H9 (cell line): ENCODE results near the gene THPO. TPM values are rescaled to one million over a fixed set of nuclear protein-coding genes. Genes with fewer than 3 reads are reported as not detected.
A peak's percentile ranks its signal among the peaks of the same experiment; 100 is the strongest.

Experiments
- DNase-seq: peaks from one replicate; pipeline ENCODE4 v3.0.0-alpha.2; 2017
- H2AFZ ChIP-seq: one replicate; pipeline ENCODE4 v1.6.1; 2013; ENCODE audit warnings: mild to moderate bottlenecking, low read length, control low read depth, moderate library complexity
- H2AK5ac ChIP-seq: 2 replicates; pipeline ENCODE4 v1.6.1; 2013; ENCODE audit warnings: low read length, control low read depth, mixed read lengths; ENCODE audit not compliant: insufficient read length
- H2BK120ac ChIP-seq: one replicate; pipeline ENCODE4 v1.6.1; 2013; ENCODE audit warnings: low read depth, mild to moderate bottlenecking, low read length, control low read depth, inconsistent platforms; ENCODE audit not compliant: poor library complexity, severe bottlenecking
- H2BK12ac ChIP-seq: 2 replicates; pipeline ENCODE4 v1.6.1; 2013; ENCODE audit warnings: low read length, control low read depth, mixed read lengths, low read depth; ENCODE audit not compliant: insufficient read length
- H2BK15ac ChIP-seq: 2 replicates; pipeline ENCODE4 v1.6.1; 2013; ENCODE audit warnings: low read depth, low read length, control low read depth
- H2BK20ac ChIP-seq: one replicate; pipeline ENCODE4 v1.6.1; 2013; ENCODE audit warnings: low read depth, mild to moderate bottlenecking, low read length, control low read depth, inconsistent platforms; ENCODE audit not compliant: poor library complexity, severe bottlenecking
- H2BK5ac ChIP-seq: 2 replicates; pipeline ENCODE4 v1.6.1; 2013; ENCODE audit warnings: low read length, control low read depth, mixed read lengths; ENCODE audit not compliant: insufficient read length
- H3K14ac ChIP-seq: 2 replicates; pipeline ENCODE4 v1.6.1; 2013; ENCODE audit warnings: low read length, control low read depth; ENCODE audit not compliant: insufficient read depth
- H3K18ac ChIP-seq: 2 replicates; pipeline ENCODE4 v1.6.1; 2013; ENCODE audit warnings: low read depth, mild to moderate bottlenecking, mixed read lengths, low read length, control low read depth; ENCODE audit not compliant: insufficient read length
- H3K23ac ChIP-seq: 2 replicates; pipeline ENCODE4 v1.6.1; 2013; ENCODE audit warnings: low read length, control low read depth, mixed read lengths, low read depth; ENCODE audit not compliant: insufficient read length
- H3K23me2 ChIP-seq: 2 replicates; pipeline ENCODE4 v1.6.1; 2013; ENCODE audit warnings: low read depth, mild to moderate bottlenecking, mixed read lengths, low read length, control low read depth; ENCODE audit not compliant: insufficient read length, poor library complexity, severe bottlenecking
- H3K27ac ChIP-seq: 2 replicates; pipeline ENCODE4 v1.5.1; 2013; ENCODE audit warnings: low read length, control low read depth, mixed read lengths, low read depth; ENCODE audit not compliant: insufficient read length
- H3K27me3 ChIP-seq: 2 replicates; pipeline ENCODE4 v1.6.1; 2013; ENCODE audit warnings: low read length, control low read depth, inconsistent platforms; ENCODE audit not compliant: insufficient read depth
- H3K4ac ChIP-seq: 2 replicates; pipeline ENCODE4 v1.6.1; 2013; ENCODE audit warnings: low read depth, mild to moderate bottlenecking, control low read depth, inconsistent platforms, low read length, moderate library complexity
- H3K4me1 ChIP-seq: 2 replicates; pipeline ENCODE4 v1.6.1; 2013; ENCODE audit warnings: low read length, control low read depth, inconsistent platforms; ENCODE audit not compliant: insufficient read depth
- H3K4me2 ChIP-seq: 2 replicates; pipeline ENCODE4 v1.6.1; 2013; ENCODE audit warnings: low read length, control low read depth, mixed read lengths; ENCODE audit not compliant: insufficient read length, insufficient read depth
- H3K56ac ChIP-seq: 2 replicates; pipeline ENCODE4 v1.6.1; 2013; ENCODE audit warnings: low read depth, mild to moderate bottlenecking, mixed read lengths, low read length, control low read depth; ENCODE audit not compliant: insufficient read length
- H3K79me1 ChIP-seq: 2 replicates; pipeline ENCODE4 v1.6.1; 2013; ENCODE audit warnings: low read depth, mild to moderate bottlenecking, moderate library complexity, low read length, control low read depth, inconsistent platforms; ENCODE audit not compliant: insufficient read depth, poor library complexity, severe bottlenecking
- H3K79me2 ChIP-seq: 2 replicates; pipeline ENCODE4 v1.6.1; 2013; ENCODE audit warnings: low read length, control low read depth, inconsistent platforms; ENCODE audit not compliant: insufficient read depth
- H3K9ac ChIP-seq: 2 replicates; pipeline ENCODE4 v1.6.1; 2013; ENCODE audit warnings: low read length, control low read depth, mixed read lengths; ENCODE audit not compliant: insufficient read length; ENCODE audit errors: extremely low read depth
- H3K9me3 ChIP-seq: one replicate; pipeline ENCODE4 v1.6.1; 2013; ENCODE audit warnings: low read depth, low read length, inconsistent platforms; ENCODE audit not compliant: control insufficient read depth
- H3T11ph ChIP-seq: one replicate; pipeline ENCODE4 v1.6.1; 2013; ENCODE audit warnings: mild to moderate bottlenecking, low read length, control low read depth, inconsistent platforms
- H4K20me1 ChIP-seq: one replicate; pipeline ENCODE4 v1.6.1; 2013; ENCODE audit not compliant: control insufficient read depth, insufficient read length, insufficient read depth
- H4K5ac ChIP-seq: 2 replicates; pipeline ENCODE4 v1.6.1; 2013; ENCODE audit warnings: low read depth, mild to moderate bottlenecking, mixed read lengths, low read length, control low read depth; ENCODE audit not compliant: insufficient read length
- H4K8ac ChIP-seq: replicated peaks from 2 replicates; pipeline ENCODE4 v1.6.1; 2013; ENCODE audit warnings: low read length, control low read depth, mixed read lengths, low read depth; ENCODE audit not compliant: insufficient read length
- H4K91ac ChIP-seq: 2 replicates; pipeline ENCODE4 v1.6.1; 2013; ENCODE audit warnings: low read depth, mild to moderate bottlenecking, moderate library complexity, mixed read lengths, low read length, control low read depth; ENCODE audit not compliant: insufficient read length
- H3K27ac Mint-ChIP-seq, 3 experiments: 2 replicates in 2 of 3; 3 replicates in 1 of 3; pipeline ENCODE4 v1.8.0; 2020 to 2021; ENCODE audit warnings: mixed read lengths in 3 of 3, mild to moderate bottlenecking in 1 of 3, moderate library complexity in 1 of 3
- H3K27me3 Mint-ChIP-seq: 2 replicates; pipeline ENCODE4 v1.8.0; 2021; ENCODE audit warnings: low read depth, mild to moderate bottlenecking, moderate library complexity, mixed read lengths
- H3K36me3 Mint-ChIP-seq, 3 experiments: 2 replicates in 2 of 3; 3 replicates in 1 of 3; pipeline ENCODE4 v1.8.0; 2020 to 2021; ENCODE audit warnings: low read depth in 3 of 3, mixed read lengths in 3 of 3; ENCODE audit not compliant: insufficient read depth in 1 of 3
- H3K4me1 Mint-ChIP-seq, 2 experiments: 2 replicates each; pipeline ENCODE4 v1.8.0; 2020; ENCODE audit warnings: mixed read lengths in 2 of 2
- H3K4me3 Mint-ChIP-seq, 2 experiments: 2 replicates in 1 of 2; 3 replicates in 1 of 2; pipeline ENCODE4 v1.8.0; 2020 to 2021; ENCODE audit warnings: mild to moderate bottlenecking in 2 of 2, mixed read lengths in 2 of 2, moderate library complexity in 1 of 2
- H3K9me3 Mint-ChIP-seq, 2 experiments: 2 replicates in 1 of 2; 3 replicates in 1 of 2; pipeline ENCODE4 v1.8.0; 2020; ENCODE audit warnings: mild to moderate bottlenecking in 2 of 2, mixed read lengths in 2 of 2, moderate library complexity in 1 of 2
- CTCF ChIP-seq: fragments of 200-600 bp; sonication (generic); conservative IDR thresholded peaks from 3 replicates; pipeline ENCODE4 v1.8.0; 2021; ENCODE audit warnings: antibody characterized with exemption, mild to moderate bottlenecking
- WGBS: extraction: QIAGEN DNeasy Blood & Tissue Kit; methylation state at CpG from one replicate; pipeline ENCODE4 v1.1.7; 2013; ENCODE audit warnings: missing lambda C conversion rate, low lambda C conversion rate, mixed read lengths; ENCODE audit not compliant: insufficient read length; ENCODE audit errors: extremely low coverage; 5-methylcytosine and 5-hydroxymethylcytosine counted together
- total RNA-seq: library from RNA; stranded (reverse); gene quantifications from 2 replicates; pipeline ENCODE4 v1.2.1, GENCODE V29; 2021

THPO gene
- total RNA-seq, 1 experiment from 2014 or later, result 0.85 TPM

GRCh38 chr3:184345317-184346144 lies 32.5 kb downstream of the THPO start:
- Histone ChIP-seq H3T11ph (no peak overlapping the region), H2BK5ac (no peak overlapping the region), H2BK20ac (no peak overlapping the region), H3K4me1 (0 out of 2 replicates have a peak, but pooled peaks cover 2% of the 10 kb centered on the region), H2AK5ac (no peak overlapping the region), H3K4ac (no peak overlapping the region), H4K8ac (no peak overlapping the region), H4K5ac (no peak overlapping the region), H3K14ac (no peak overlapping the region), H3K27ac (no peak overlapping the region), H3K9ac (no peak overlapping the region), H3K23ac (no peak overlapping the region), H2BK15ac (no peak overlapping the region), H3K9me3 (no peaks in the 10 kb centered on the region), H3K4me2 (no peak overlapping the region), H4K20me1 (no peaks in the 10 kb centered on the region), H3K79me2 (no peaks in the 10 kb centered on the region), H2BK120ac (no peak overlapping the region), H3K56ac (no peak overlapping the region), H3K23me2 (no peaks in the 10 kb centered on the region), H3K18ac (no peak overlapping the region), H3K79me1 (no peaks in the 10 kb centered on the region), H4K91ac (no peak overlapping the region), H2BK12ac (no peak overlapping the region), H2AFZ (no peak overlapping the region), H3K27me3 (no peaks in the 10 kb centered on the region)
- H3K4me1 Mint-ChIP-seq, result peaks cover 8 to 9% of the 10 kb centered on the region in 2 experiments
- H3K27me3 Mint-ChIP-seq, result no peaks in the 10 kb centered on the region
- peaks cover 14 to 32% (median 22%) of the 10 kb centered on the region in 3 experiments; a peak in 6 of 7 replicates for H3K36me3 Mint-ChIP-seq
- peak; percentile 92 for DNase-seq
- peak overlapping the region; percentile 78 to 94 (median 92); a peak in 5 of 7 replicates for H3K27ac Mint-ChIP-seq
- no peaks in the 10 kb centered on the region; a peak in 1 of 5 replicates for H3K9me3 Mint-ChIP-seq
- no CpG with 5 or more reads among the region's 14 CpGs for WGBS
- peak overlapping the region in 1 of 2 experiments; percentile 56; a peak in 2 of 5 replicates for H3K4me3 Mint-ChIP-seq
- peak; percentile 76 for TF ChIP-seq CTCF
